NCI-H2029 (cell line): ENCODE data around the gene DENND1A.

Source experiments
- DNase-seq: peaks from one replicate; lab custom pipeline; 2025; lab: John Stamatoyannopoulos, UW

Gene DENND1A

GRCh38 chr9:123426406-123426805 lies 503.5 kb downstream of the DENND1A start:
- DNase-seq: no peak

GRCh38 chr9:123425836-123426365 lies 504.0 kb downstream of the DENND1A start:
- no peak for DNase-seq

DNA sequence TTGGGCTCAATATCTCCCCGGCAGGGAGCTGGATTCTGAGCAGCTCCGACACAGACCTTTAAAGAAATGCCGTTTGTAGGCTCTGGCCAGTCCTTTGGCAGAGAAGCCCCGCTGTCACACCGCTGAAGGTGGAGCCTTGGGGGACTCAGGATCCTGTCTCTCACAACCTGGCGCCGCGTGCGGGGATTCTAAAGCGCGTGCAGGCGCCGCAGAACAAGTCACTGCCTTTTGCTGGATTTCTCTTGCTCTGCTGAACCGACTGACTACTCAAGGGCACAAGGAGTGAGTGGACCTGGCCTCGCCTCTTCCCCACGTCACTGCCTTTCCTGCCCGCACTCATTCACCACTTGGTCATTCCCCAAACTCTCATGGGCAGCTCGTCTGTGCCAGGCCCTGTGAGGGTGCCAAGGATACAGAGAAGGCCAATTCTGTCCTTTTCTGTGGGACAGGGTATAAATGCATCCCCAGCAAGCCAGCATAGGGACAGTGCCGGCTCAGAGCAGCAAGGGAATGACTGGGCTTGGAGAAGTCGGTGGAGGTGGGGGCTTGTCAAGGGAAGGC lies 504.6 kb downstream of the DENND1A start:
- DNase-seq: no peak

GRCh38 chr9:123424552-123425225 lies 505.2 kb downstream of the DENND1A start:
- DNase-seq: no peak

DNA sequence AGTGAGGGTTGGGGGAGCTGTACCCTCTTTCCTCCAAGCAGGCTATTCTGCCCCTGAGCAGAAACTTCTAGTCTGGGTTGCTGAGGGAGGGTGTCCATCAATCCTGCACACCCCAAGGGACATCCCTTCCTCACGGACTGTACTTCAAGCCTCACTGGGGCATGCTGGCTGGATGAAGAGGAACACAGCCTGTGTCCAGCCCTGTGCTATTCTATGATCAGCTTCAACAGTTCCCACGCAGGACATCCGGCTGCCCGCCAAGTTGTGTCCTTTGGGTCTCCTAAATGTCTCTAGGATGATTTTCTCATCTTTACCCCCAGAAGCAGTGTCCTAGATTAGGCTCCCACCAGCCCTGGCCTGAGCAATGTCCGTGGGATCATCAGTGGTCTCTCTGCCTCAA lies 505.8 kb downstream of the DENND1A start:
- no peak for DNase-seq

DNA sequence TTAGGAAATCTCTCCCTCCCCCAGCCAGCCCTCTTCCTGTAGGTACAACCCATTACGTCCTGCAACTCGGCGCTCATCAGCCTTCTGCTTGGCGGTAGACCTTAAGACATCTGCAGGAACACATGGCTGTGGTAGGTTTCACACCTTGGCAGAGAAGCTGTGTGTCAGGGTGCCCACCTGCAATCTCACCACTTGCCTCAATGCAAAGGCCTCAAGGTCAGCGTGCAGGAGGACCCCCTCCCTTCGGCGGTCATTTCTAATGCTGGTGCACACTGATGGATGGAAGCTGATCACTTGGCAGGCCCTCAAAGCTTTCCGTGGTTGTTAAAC lies 506.6 kb downstream of the DENND1A start:
- DNase-seq: no peak

- no peak for DNase-seq
Observed at GRCh38 chr9:123422635-123423310, 507.2 kb downstream of the DENND1A start.

- no peak for DNase-seq
Observed at GRCh38 chr9:123421801-123422455, 508.0 kb downstream of the DENND1A start.

DNA sequence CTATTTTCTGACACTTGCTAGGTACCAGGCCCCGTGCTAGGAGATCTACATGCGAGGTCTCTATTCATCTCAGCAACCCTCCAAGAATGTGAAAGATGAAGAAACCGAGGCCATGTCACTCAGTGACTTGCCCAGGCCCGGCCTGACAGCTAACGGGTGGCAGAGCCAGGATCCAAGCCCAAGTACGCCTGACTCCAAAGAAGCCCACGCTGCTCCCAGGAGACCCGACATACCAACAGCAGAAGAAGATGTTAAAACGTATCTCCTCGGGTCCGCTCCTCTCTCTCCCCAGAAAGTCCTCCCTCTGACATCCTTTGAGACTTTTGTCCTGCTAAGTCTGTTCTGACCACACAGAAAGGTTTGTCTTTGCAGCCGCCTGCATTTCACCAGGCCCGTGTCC lies 508.7 kb downstream of the DENND1A start:
- DNase-seq: no peak

DNA sequence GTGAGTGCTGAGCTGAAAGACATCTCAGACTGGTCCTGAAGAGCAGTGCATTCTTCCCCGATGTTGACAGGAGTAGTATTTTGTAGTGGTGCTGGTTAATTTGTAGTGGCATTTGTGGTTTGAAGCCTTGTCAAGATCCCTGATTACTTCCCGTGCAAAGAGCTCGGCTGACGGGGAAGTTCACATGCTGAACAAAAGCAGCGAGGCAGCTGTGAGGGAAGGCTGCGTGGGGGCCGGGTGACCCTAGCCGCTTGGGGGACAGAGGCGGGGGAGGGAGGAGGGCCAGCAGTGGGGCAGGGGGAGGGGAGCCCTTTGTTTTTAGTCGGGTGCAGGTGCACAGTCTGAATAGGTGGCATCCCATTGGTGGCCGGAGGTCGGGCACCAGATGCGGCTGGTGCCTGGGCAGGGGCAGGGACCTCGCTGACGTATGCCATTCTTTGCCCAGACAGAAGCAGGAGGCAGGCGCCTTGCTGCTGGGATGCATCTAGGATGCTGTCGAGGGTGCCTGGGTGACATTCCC lies 509.3 kb downstream of the DENND1A start:
- no peak for DNase-seq

DNA sequence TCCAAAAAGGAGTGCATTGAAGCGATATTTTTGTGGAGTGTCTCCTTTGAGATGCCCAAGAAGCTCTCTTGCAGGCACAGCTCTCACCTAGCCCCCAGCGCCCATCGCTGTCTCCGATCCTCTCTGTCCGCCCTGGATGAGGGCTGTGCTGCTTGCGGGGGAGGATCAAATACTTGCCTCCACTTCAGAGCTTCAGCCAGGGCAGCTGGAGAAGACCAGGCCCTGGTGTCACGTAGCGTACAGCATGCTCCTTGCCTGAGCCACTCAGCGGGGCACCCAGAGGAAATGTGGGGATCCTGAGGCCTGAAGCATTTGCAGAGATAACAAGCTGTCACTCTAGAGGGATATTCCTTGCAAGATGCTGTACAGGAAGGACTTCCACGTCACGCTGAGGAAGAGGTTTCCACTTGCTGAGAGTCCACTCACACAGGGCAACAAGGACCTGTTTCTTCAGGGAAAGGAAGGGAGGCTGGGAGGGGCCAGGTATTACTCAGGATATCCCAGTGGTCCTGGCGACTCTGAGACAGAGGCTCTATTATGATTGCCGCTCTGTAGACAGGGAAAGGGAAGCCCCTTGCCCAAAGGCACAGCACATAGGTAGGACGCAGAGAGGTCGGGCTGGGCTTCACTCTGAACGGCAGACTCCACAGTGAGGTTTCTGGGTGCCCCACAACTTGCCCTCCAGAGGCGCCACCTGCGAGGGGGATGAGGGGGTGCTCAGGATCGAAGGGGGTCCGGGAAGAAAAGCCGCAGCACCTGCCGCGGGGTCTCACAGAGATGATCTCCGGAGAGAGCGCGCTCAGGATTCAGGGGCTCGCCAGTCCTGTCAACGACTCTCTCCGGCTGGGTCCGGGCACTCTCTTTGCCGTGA lies 510.0 kb downstream of the DENND1A start:
- no peak for DNase-seq

GRCh38 chr9:123419091-123419490 lies 510.8 kb downstream of the DENND1A start:
- DNase-seq: no peak

DNA sequence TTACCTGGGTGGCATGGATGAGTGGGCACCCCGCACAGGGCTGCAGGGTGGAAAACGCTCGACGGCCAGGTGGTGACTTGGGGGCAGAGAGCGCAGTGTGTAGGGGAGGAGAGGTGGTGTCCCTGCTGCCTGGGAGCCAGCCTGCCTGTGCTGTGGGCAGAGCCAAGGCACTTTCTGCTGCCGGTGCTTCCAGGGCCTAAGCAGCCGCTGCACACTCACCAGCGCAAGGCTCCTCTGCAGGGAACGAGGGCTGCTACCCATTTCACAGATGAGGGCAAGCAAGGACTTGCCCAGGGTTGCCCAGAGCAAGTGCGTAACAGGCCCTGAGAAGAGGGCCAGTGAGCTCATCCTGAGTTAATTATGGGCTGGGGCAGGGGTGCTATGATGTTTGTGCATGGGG lies 511.4 kb downstream of the DENND1A start:
- DNase-seq: no peak

GRCh38 chr9:123418052-123418430 lies 511.9 kb downstream of the DENND1A start:
- no peak for DNase-seq

DNA sequence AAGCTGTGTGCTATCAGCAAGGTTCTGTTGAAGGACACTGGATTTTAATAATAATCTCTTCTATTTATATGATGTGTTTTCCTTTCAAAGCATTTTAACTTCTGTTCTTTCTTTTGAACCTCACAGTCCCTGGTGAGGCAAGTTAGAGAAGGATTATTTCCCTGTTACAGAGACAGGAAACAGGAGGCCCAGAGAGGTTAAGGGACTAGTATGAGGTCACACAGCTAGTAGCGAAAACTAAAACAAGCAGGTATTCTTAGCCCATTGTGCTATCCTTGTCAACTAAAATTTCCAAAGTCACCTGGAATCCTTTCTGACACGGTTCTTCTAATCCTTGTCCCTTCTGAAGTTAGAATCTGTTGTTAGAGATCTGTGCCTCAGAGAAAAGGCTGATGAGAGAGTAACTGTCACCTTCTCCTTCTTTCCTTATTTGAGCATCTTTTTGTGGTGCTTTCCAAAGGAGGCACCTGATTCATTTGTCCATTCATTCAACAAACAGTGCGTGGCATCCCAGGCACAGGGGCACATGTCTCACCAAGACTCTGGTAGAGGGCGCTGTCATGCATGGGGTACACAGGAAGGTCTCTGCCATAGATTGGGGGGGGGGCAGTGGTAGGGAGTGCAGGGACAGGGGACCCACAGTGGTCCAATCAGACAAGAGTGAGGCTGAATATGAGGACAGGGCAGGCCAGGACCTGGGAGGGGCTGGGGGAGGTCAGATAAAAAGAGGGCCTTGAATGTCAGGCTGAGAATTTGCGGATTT lies 512.5 kb downstream of the DENND1A start:
- DNase-seq: no peak

GRCh38 chr9:123416176-123416575 lies 513.8 kb downstream of the DENND1A start:
- DNase-seq: no peak

DNA sequence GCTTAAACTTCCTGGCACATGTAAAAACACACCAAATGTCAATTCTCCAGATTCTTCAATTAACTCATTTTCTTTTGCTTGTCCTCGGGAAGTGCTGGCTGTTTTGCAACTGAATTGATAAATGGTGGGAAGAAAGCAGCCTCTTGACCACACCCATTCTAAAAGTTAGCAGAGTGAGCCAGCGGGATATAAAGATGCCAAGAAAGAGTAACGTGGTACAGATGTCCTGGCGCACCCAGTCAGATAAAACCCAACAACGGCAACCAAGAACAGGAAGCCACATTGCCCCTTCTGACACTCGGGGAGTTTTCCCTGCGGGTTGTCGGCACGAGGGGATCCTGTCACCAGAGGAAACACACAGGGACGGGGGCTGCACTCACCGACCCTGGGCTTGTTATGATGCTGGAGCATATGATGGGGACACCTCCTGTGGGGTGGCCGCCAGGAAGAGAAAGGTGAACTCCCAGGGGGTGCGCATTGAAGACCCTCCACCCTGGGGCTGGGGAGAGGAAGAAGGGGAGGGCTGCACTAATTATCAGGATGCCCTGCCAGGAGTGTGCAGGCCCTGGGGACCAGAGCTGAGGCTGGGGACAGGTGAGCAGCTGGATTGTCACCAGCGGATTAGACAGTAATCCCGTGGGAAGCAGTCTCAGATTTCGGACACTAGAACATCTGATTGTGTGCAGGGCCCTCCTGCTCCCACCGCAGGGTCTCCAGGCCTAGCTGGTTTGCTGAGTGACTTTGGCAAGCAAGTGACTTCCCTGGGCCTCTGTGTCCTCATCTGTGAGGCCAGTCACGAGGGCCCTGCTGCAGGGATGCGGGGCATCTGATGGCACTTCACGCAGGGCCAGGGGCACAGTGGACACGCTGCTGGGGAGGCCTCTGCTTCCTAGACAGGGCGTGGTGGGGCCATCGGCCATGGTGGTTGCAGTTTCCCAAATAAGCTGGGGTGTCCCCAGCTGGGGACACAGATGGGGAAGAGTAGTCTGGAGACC lies 514.7 kb downstream of the DENND1A start:
- DNase-seq: no peak

GRCh38 chr9:123414204-123414603 lies 515.7 kb downstream of the DENND1A start:
- no peak for DNase-seq

- DNase-seq: no peak
Observed at GRCh38 chr9:123412171-123412820, 517.6 kb downstream of the DENND1A start.
